K562 (cell line): Measurements from ENCODE around the gene C20orf141.
"Not testable (repeated sequence)": the region's sequence is repeated elsewhere in the genome, so short reads cannot be mapped to it uniquely, and the experiment has no call there.

ENCODE experiments used
- CEBPG ChIP-seq, 3 experiments: fragments of 200-800 bp in 1 of 3; sonication (Bioruptor generic) in 1 of 3; sonication (generic) in 1 of 3; formaldehyde crosslinking in 1 of 3; IDR thresholded peaks in 2 of 3; conservative IDR thresholded peaks in 1 of 3; 2 replicates each; pipeline versions ENCODE4 v1.6.1 to v1.8.0; 2016 to 2022; ENCODE audit warnings: missing compliant biosample characterization in 2 of 3, missing genetic modification characterization in 2 of 3, mild to moderate bottlenecking in 1 of 3, missing genetic modification reagents in 1 of 3
- CHCHD3 ChIP-seq: fragments of 250-450 bp; sonication (Bioruptor Pico); IDR thresholded peaks from 2 replicates; pipeline ENCODE4 v2.1.2; 2022; ENCODE audit warnings: mild to moderate bottlenecking
- EZH2 ChIP-seq: IDR thresholded peaks from 2 replicates; pipeline ENCODE4 v1.6.1; 2012; ENCODE audit warnings: low read depth, mild to moderate bottlenecking, inconsistent platforms, low read length, borderline replicate concordance
- HDAC6 ChIP-seq: IDR thresholded peaks from 2 replicates; pipeline ENCODE4 v1.6.1; 2012; ENCODE audit warnings: low read depth, mild to moderate bottlenecking, control low read depth, inconsistent platforms, low read length, moderate library complexity
- ZNF644 ChIP-seq: fragments of 200-800 bp; sonication (Bioruptor generic); IDR thresholded peaks from 2 replicates; pipeline ENCODE4 v1.6.1; 2016; ENCODE audit warnings: low read depth, missing genetic modification characterization, missing compliant biosample characterization
- TF ChIP-seq, protein P1 (sequence below): fragments of 450-650 bp; IDR thresholded peaks from 2 replicates; pipeline ENCODE4 v1.7.1; 2018; ENCODE audit warnings: mild to moderate bottlenecking, low read depth; ENCODE audit not compliant: partially characterized antibody
- TF ChIP-seq, protein P2 (sequence below), 3 experiments: IDR thresholded peaks in 2 of 3; conservative IDR thresholded peaks in 1 of 3; 2 replicates each; pipeline ENCODE4 v1.5.1; 2011 to 2012; ENCODE audit warnings: low read length in 3 of 3, mild to moderate bottlenecking in 3 of 3, control low read depth in 2 of 3, improper control_type of control experiment in 1 of 3, inconsistent platforms in 1 of 3, low read depth in 1 of 3, mixed read lengths in 1 of 3, moderate library complexity in 1 of 3; ENCODE audit not compliant: insufficient read depth in 2 of 3
- TF ChIP-seq, protein P3 (sequence below), 2 experiments: fragments of 450-650 bp; IDR thresholded peaks; 2 replicates each; pipeline ENCODE4 v1.6.1; 2016
- TF ChIP-seq, protein P4 (sequence below): sonication (generic); formaldehyde crosslinking; IDR thresholded peaks from 2 replicates; pipeline ENCODE4 v1.8.0; 2022; ENCODE audit warnings: mild to moderate bottlenecking, missing genetic modification reagents
- TF ChIP-seq, protein P5 (sequence below): fragments of 250-450 bp; sonication (Bioruptor Pico); IDR thresholded peaks from 2 replicates; pipeline ENCODE4 v1.8.0; 2021; ENCODE audit warnings: moderate library complexity, mild to moderate bottlenecking, inconsistent platforms
- TF ChIP-seq, protein P6 (sequence below): sonication (generic); formaldehyde crosslinking; IDR thresholded peaks from 2 replicates; pipeline ENCODE4 v1.9.0; 2022; ENCODE audit warnings: mild to moderate bottlenecking, missing genetic modification reagents

DNA sequence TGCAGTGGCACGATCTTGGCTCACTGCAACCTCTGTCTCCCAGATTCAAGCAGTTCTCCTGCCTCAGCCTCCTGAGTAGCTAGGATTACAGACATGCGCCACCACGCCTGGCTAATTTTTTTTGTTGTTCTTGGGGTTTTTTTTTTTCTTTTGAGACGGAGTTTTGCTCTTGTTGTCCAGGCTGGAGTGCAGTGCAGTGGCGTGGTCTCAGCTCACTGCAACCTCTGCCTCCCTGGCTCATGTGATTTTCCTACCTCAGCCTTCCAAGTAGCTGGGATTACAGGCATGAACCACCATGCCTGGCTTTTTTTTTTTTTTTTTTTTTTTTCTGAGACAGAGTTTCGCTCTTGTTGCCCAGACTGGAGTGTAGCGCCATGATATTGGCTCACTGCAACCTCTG, 16.4 kb downstream of the C20orf141 start:
- not testable (repeated sequence) for TF ChIP-seq ZNF644 (tag); CHCHD3 (CRISPR knock-in tag); CEBPG (CRISPR knock-in tag; IDR thresholded peaks at IDR 0.05); CEBPG (tag; conservative IDR thresholded peaks at IDR 0.05 in 1 of 2, IDR thresholded peaks at IDR 0.05 in 1 of 2); HDAC6; EZH2
- TF ChIP-seq, protein P1, sequence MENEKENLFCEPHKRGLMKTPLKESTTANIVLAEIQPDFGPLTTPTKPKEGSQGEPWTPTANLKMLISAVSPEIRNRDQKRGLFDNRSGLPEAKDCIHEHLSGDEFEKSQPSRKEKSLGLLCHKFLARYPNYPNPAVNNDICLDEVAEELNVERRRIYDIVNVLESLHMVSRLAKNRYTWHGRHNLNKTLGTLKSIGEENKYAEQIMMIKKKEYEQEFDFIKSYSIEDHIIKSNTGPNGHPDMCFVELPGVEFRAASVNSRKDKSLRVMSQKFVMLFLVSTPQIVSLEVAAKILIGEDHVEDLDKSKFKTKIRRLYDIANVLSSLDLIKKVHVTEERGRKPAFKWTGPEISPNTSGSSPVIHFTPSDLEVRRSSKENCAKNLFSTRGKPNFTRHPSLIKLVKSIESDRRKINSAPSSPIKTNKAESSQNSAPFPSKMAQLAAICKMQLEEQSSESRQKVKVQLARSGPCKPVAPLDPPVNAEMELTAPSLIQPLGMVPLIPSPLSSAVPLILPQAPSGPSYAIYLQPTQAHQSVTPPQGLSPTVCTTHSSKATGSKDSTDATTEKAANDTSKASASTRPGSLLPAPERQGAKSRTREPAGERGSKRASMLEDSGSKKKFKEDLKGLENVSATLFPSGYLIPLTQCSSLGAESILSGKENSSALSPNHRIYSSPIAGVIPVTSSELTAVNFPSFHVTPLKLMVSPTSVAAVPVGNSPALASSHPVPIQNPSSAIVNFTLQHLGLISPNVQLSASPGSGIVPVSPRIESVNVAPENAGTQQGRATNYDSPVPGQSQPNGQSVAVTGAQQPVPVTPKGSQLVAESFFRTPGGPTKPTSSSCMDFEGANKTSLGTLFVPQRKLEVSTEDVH, result not testable (repeated sequence)
- TF ChIP-seq, protein P2, sequence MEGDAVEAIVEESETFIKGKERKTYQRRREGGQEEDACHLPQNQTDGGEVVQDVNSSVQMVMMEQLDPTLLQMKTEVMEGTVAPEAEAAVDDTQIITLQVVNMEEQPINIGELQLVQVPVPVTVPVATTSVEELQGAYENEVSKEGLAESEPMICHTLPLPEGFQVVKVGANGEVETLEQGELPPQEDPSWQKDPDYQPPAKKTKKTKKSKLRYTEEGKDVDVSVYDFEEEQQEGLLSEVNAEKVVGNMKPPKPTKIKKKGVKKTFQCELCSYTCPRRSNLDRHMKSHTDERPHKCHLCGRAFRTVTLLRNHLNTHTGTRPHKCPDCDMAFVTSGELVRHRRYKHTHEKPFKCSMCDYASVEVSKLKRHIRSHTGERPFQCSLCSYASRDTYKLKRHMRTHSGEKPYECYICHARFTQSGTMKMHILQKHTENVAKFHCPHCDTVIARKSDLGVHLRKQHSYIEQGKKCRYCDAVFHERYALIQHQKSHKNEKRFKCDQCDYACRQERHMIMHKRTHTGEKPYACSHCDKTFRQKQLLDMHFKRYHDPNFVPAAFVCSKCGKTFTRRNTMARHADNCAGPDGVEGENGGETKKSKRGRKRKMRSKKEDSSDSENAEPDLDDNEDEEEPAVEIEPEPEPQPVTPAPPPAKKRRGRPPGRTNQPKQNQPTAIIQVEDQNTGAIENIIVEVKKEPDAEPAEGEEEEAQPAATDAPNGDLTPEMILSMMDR (IDR thresholded peaks at IDR 0.05 in 2 of 3, conservative IDR thresholded peaks at IDR 0.05 in 1 of 3; ENCODE audit: insufficient read depth in 2 of 3, low read depth in 1 of 3, low read length in 3 of 3), result not testable (repeated sequence)
- TF ChIP-seq, protein P3, sequence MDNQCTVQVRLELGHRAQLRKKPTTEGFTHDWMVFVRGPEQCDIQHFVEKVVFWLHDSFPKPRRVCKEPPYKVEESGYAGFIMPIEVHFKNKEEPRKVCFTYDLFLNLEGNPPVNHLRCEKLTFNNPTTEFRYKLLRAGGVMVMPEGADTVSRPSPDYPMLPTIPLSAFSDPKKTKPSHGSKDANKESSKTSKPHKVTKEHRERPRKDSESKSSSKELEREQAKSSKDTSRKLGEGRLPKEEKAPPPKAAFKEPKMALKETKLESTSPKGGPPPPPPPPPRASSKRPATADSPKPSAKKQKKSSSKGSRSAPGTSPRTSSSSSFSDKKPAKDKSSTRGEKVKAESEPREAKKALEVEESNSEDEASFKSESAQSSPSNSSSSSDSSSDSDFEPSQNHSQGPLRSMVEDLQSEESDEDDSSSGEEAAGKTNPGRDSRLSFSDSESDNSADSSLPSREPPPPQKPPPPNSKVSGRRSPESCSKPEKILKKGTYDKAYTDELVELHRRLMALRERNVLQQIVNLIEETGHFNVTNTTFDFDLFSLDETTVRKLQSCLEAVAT (IDR thresholded peaks at IDR 0.05), result not testable (repeated sequence)
- TF ChIP-seq, protein P4, sequence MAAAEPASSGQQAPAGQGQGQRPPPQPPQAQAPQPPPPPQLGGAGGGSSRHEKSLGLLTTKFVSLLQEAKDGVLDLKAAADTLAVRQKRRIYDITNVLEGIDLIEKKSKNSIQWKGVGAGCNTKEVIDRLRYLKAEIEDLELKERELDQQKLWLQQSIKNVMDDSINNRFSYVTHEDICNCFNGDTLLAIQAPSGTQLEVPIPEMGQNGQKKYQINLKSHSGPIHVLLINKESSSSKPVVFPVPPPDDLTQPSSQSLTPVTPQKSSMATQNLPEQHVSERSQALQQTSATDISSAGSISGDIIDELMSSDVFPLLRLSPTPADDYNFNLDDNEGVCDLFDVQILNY, result not testable (repeated sequence)
- TF ChIP-seq, protein P5, sequence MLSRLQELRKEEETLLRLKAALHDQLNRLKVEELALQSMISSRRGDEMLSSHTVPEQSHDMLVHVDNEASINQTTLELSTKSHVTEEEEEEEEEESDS (CRISPR knock-in tag), result not testable (repeated sequence)
- TF ChIP-seq, protein P6, sequence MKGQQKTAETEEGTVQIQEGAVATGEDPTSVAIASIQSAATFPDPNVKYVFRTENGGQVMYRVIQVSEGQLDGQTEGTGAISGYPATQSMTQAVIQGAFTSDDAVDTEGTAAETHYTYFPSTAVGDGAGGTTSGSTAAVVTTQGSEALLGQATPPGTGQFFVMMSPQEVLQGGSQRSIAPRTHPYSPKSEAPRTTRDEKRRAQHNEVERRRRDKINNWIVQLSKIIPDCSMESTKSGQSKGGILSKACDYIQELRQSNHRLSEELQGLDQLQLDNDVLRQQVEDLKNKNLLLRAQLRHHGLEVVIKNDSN, result not testable (repeated sequence)
